Fibroblast of villous mesenchyme (primary cell): ENCODE results near the gene INPP5B. TPM values are rescaled to one million over a fixed set of nuclear protein-coding genes. Genes with fewer than 3 reads are reported as not detected.
"Not testable (repeated sequence)": the region's sequence is repeated elsewhere in the genome, so short reads cannot be mapped to it uniquely, and the experiment has no call there.

Experiments
- DNase-seq: peaks from one replicate; pipeline ENCODE4 v3.0.0-alpha.2; 2010; ENCODE audit warnings: low read depth
- H3K4me3 ChIP-seq: 2 replicates; pipeline ENCODE4 v1.5.1; 2011; ENCODE audit warnings: low read depth, mild to moderate bottlenecking, low read length
- CTCF ChIP-seq: IDR thresholded peaks from 2 replicates; pipeline ENCODE4 v1.5.1; 2012; ENCODE audit warnings: low read depth, mild to moderate bottlenecking, low read length; ENCODE audit not compliant: insufficient read depth
- total RNA-seq: library from RNA; depleted of rRNA; stranded (reverse); fragments of >200 nt; gene quantifications from 2 replicates; pipeline ENCODE4 v1.2.3, GENCODE V29; 2012

Gene INPP5B
- total RNA-seq, 1 donor: 31.1 TPM

GRCh38 chr1:37905727-37906126 is 41.1 kb downstream of the INPP5B start:
- no peak for DNase-seq
- H3K4me3 ChIP-seq: no peak overlapping the region
- TF ChIP-seq CTCF: no peak

GRCh38 chr1:37903921-37904320 is 42.9 kb downstream of the INPP5B start:
- not testable (repeated sequence) for DNase-seq, H3K4me3 ChIP-seq

- no peak overlapping the region for H3K4me3 ChIP-seq
- no peak for DNase-seq
- no peak for TF ChIP-seq CTCF
Measured at GRCh38 chr1:37902983-37903382, 43.9 kb downstream of the INPP5B start.

GRCh38 chr1:37901893-37902225 is 45.0 kb downstream of the INPP5B start:
- H3K4me3 ChIP-seq: no peak overlapping the region
- no peak for DNase-seq
- TF ChIP-seq CTCF: no peak

- H3K4me3 ChIP-seq: no peak overlapping the region
Measured at GRCh38 chr1:37901191-37901892, 45.5 kb downstream of the INPP5B start.

GRCh38 chr1:37897563-37897962 is 49.3 kb downstream of the INPP5B start:
- not testable (repeated sequence) for DNase-seq, H3K4me3 ChIP-seq

More at GRCh38 chr1:37901191-37901892, 45.5 kb downstream of the INPP5B start:
- DNase-seq: no peak
- no peak for TF ChIP-seq CTCF

GRCh38 chr1:37893673-37894072 is 53.2 kb downstream of the INPP5B start:
- no peak for TF ChIP-seq CTCF
- no peak for DNase-seq
- H3K4me3 ChIP-seq: no peak overlapping the region
